NCI-H2227 (cell line): ENCODE measurements around the gene POLN.

ENCODE experiments used
- DNase-seq: peaks from one replicate; lab custom pipeline; 2025; ENCODE audit not compliant: unreplicated experiment; lab: John Stamatoyannopoulos, UW

Gene POLN

GRCh38 chr4:2062168-2062807 is 179.6 kb downstream of the POLN start:
- DNase-seq, result no peak

GRCh38 chr4:2061186-2062131 is 180.5 kb downstream of the POLN start:
- no peak for DNase-seq

GRCh38 chr4:2060611-2061185 is 181.2 kb downstream of the POLN start:
- DNase-seq, result no peak

GRCh38 chr4:2059726-2060602 is 182.0 kb downstream of the POLN start:
- peak; percentile 47 for DNase-seq

- DNase-seq, result peak; percentile 71
Measured at GRCh38 chr4:2059046-2059725, 182.7 kb downstream of the POLN start, which contains the start of gene NAT8L. NAT8L (plus strand) TSS chr4:2059327; CDS start chr4:2059512, 185 bp downstream.

GRCh38 chr4:2058264-2059045 is 183.5 kb downstream of the POLN start:
- peak; percentile 70 for DNase-seq

GRCh38 chr4:2057382-2058065 is 184.4 kb downstream of the POLN start:
- DNase-seq, result no peak

GRCh38 chr4:2054217-2054616 is 187.7 kb downstream of the POLN start:
- no peak for DNase-seq

- no peak for DNase-seq
Measured at GRCh38 chr4:2051086-2051485, 190.8 kb downstream of the POLN start.

GRCh38 chr4:2049811-2050210 is 192.1 kb downstream of the POLN start:
- DNase-seq, result no peak

GRCh38 chr4:2049381-2049780 is 192.5 kb downstream of the POLN start:
- DNase-seq, result no peak

GRCh38 chr4:2048831-2049230 is 193.1 kb downstream of the POLN start:
- DNase-seq, result no peak

- DNase-seq, result no peak
Measured at GRCh38 chr4:2047781-2048581, 193.9 kb downstream of the POLN start.

- no peak for DNase-seq
Measured at GRCh38 chr4:2047031-2047660, 194.8 kb downstream of the POLN start.

- DNase-seq, result no peak
Measured at GRCh38 chr4:2046031-2046961, 195.6 kb downstream of the POLN start.

GRCh38 chr4:2045518-2045951 is 196.4 kb downstream of the POLN start:
- DNase-seq, result no peak
